Ovary (tissue), 3 donors: Measurements from ENCODE around the gene CHMP4B.
"Not testable (repeated sequence)": the region's sequence is repeated elsewhere in the genome, so short reads cannot be mapped to it uniquely, and the experiment has no call there.

Experiments
- POLR2A ChIP-seq: fragments of 450-650 bp; IDR thresholded peaks from one replicate; pipeline ENCODE4 v1.6.1; 2017; ENCODE audit warnings: antibody characterized with exemption, mild to moderate bottlenecking, moderate library complexity
- TF ChIP-seq, protein P1 (sequence below), 3 donors: fragments of 450-650 bp in 2 of 3; fragments of 200-600 bp in 1 of 3; IDR thresholded peaks; one replicate each; pipeline versions ENCODE4 v1.5.1 to v1.8.0; 2016 to 2022; ENCODE audit warnings: antibody characterized with exemption in 3 of 3, mild to moderate bottlenecking in 1 of 3
- donor health status: DM: no; HTN: no; CAD: no.

DNA sequence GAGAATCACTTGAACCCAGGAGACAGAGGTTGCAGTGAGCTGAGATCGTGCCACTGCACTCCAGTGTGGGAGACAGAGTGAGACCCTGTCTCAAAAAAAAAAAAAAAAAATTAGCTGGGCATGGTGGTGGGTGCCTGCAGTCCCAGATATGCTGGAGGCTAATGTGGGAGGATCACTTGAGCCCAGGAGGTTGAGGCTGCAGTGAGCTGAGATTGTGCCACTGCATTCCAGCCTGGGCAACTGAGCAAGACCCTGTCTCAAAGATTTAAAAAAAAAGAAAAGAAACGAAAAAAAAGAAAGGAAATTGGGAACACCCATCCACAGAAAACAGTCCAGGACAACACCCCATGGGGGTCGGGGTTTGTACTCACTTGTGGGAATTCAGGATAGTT lies 18.6 kb upstream of the CHMP4B start:
- TF ChIP-seq, protein P1, sequence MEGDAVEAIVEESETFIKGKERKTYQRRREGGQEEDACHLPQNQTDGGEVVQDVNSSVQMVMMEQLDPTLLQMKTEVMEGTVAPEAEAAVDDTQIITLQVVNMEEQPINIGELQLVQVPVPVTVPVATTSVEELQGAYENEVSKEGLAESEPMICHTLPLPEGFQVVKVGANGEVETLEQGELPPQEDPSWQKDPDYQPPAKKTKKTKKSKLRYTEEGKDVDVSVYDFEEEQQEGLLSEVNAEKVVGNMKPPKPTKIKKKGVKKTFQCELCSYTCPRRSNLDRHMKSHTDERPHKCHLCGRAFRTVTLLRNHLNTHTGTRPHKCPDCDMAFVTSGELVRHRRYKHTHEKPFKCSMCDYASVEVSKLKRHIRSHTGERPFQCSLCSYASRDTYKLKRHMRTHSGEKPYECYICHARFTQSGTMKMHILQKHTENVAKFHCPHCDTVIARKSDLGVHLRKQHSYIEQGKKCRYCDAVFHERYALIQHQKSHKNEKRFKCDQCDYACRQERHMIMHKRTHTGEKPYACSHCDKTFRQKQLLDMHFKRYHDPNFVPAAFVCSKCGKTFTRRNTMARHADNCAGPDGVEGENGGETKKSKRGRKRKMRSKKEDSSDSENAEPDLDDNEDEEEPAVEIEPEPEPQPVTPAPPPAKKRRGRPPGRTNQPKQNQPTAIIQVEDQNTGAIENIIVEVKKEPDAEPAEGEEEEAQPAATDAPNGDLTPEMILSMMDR (IDR thresholded peaks at IDR 0.05) = not testable (repeated sequence)
- TF ChIP-seq POLR2A = not testable (repeated sequence)
